ENCODE measurements around the gene RAB8B.

The RAB8B gene

GRCh38 chr15:63185206-63185605 lies 4.2 kb upstream of the RAB8B start:
- TF ChIP-seq CTCF (IDR thresholded peaks at IDR 0.05; ENCODE audit: extremely low read depth, missing control alignments): no peak
- DNase-seq (ENCODE audit: low spot score): no peak

- TF ChIP-seq CTCF (IDR thresholded peaks at IDR 0.05; ENCODE audit: extremely low read depth, missing control alignments): no peak
- DNase-seq (ENCODE audit: low spot score): no peak
Observed at GRCh38 chr15:63186065-63186464, 3.3 kb upstream of the RAB8B start.

GRCh38 chr15:63187589-63188226 lies 1.7 kb upstream of the RAB8B start:
- TF ChIP-seq CTCF (IDR thresholded peaks at IDR 0.05; ENCODE audit: extremely low read depth, missing control alignments): no peak

GRCh38 chr15:63188247-63188925 lies 1.0 kb upstream of the RAB8B start:
- peak; percentile 33 for DNase-seq (ENCODE audit: low spot score)
- TF ChIP-seq CTCF (IDR thresholded peaks at IDR 0.05; ENCODE audit: extremely low read depth, missing control alignments): no peak

More at GRCh38 chr15:63187589-63188226, 1.7 kb upstream of the RAB8B start:
- no peak for DNase-seq (ENCODE audit: low spot score)

GRCh38 chr15:63189941-63190768 lies 749 bp downstream of the RAB8B start:
- DNase-seq (ENCODE audit: low spot score): no peak
- TF ChIP-seq CTCF (IDR thresholded peaks at IDR 0.05; ENCODE audit: extremely low read depth, missing control alignments): no peak

- no peak for TF ChIP-seq CTCF (IDR thresholded peaks at IDR 0.05; ENCODE audit: extremely low read depth, missing control alignments)
- DNase-seq (ENCODE audit: low spot score): no peak
Observed at GRCh38 chr15:63190769-63191649, 1.6 kb downstream of the RAB8B start.
